IMR-90 (cell line): ENCODE measurements around the gene PFKL.

Experiments
- BHLHE40 ChIP-seq: fragments of 150-350 bp; IDR thresholded peaks from 2 replicates; pipeline ENCODE4 v1.6.1; 2016; ENCODE audit warnings: mild to moderate bottlenecking, low read depth, low read length
- CEBPB ChIP-seq: IDR thresholded peaks from 2 replicates; pipeline ENCODE4 v1.6.1; 2012; ENCODE audit warnings: low read depth, low read length, improper control_type of control experiment
- CTCF ChIP-seq: conservative IDR thresholded peaks from 2 replicates; pipeline ENCODE4 v1.5.1; 2012; ENCODE audit warnings: mild to moderate bottlenecking, low read depth, low read length, improper control_type of control experiment
- FOS ChIP-seq: fragments of 150-350 bp; IDR thresholded peaks from 2 replicates; pipeline ENCODE4 v1.6.1; 2016; ENCODE audit warnings: low read depth, low read length
- MAFK ChIP-seq: IDR thresholded peaks from 2 replicates; pipeline ENCODE4 v1.6.1; 2012; ENCODE audit warnings: low read depth, low read length, improper control_type of control experiment
- MAZ ChIP-seq: IDR thresholded peaks from 2 replicates; pipeline ENCODE4 v1.6.1; 2012; ENCODE audit warnings: low read depth, mild to moderate bottlenecking, low read length, improper control_type of control experiment, moderate library complexity, borderline replicate concordance
- POLR2A ChIP-seq: IDR thresholded peaks from 2 replicates; pipeline ENCODE4 v1.6.1; 2012; ENCODE audit warnings: mild to moderate bottlenecking, low read depth, low read length
- RAD21 ChIP-seq: IDR thresholded peaks from 2 replicates; pipeline ENCODE4 v1.6.1; 2012; ENCODE audit warnings: low read length, improper control_type of control experiment

GRCh38 chr21:44363278-44363677 is 63.4 kb downstream of the PFKL start:
- TF ChIP-seq POLR2A (no peak), FOS (no peak), CTCF (no peak), MAFK (no peak), RAD21 (no peak), CEBPB (no peak), MAZ (no peak), BHLHE40 (no peak)
